Endothelial cell of hepatic sinusoid (primary cell): Measurements from ENCODE around the gene RPL19.
"Not testable (repeated sequence)": the region's sequence is repeated elsewhere in the genome, so short reads cannot be mapped to it uniquely, and the experiment has no call there.

Experiments used
- in situ Hi-C: cut with HindIII; loops from 2 replicates; pipeline ENCODE4 v1.10.0; 2017; ENCODE audit warnings: low sequenced_read_pairs

RPL19 gene

GRCh38 chr17:39200070-39200879, at the start of gene RPL19:
Gene RPL19, plus strand, starts transcription at chr17:39200283. Its CDS starts 62 bp downstream, at chr17:39200345.
- in situ Hi-C loops, result no loop called here

GRCh38 chr17:39150795-39151149, 49.3 kb upstream of the RPL19 start:
- in situ Hi-C loops, result no loop called here

GRCh38 chr17:39151150-39151942, 48.7 kb upstream of the RPL19 start, which contains the start of gene PLXDC1:
Gene PLXDC1, minus strand, starts transcription at chr17:39151637. Its CDS starts 200 bp downstream, at chr17:39151437.
- in situ Hi-C loops, result no loop called here

GRCh38 chr17:39151943-39152818, 47.9 kb upstream of the RPL19 start:
- in situ Hi-C loops, result no loop called here

GRCh38 chr17:39153599-39154051, 46.5 kb upstream of the RPL19 start:
- in situ Hi-C loops, result no loop called here

GRCh38 chr17:39155654-39156053, 44.4 kb upstream of the RPL19 start:
- in situ Hi-C loops, result no loop called here

- in situ Hi-C loops, result no loop called here
Measured at GRCh38 chr17:39156491-39156890, 43.6 kb upstream of the RPL19 start.

- in situ Hi-C loops, result no loop called here
Measured at GRCh38 chr17:39158623-39159022, 41.5 kb upstream of the RPL19 start.

GRCh38 chr17:39161962-39162361, 38.1 kb upstream of the RPL19 start:
- in situ Hi-C loops, result no loop called here

- in situ Hi-C loops, result no loop called here
Measured at GRCh38 chr17:39164675-39165143, 35.4 kb upstream of the RPL19 start.

- in situ Hi-C loops, result no loop called here
Measured at GRCh38 chr17:39165178-39165840, 34.8 kb upstream of the RPL19 start.

- in situ Hi-C loops, result no loop called here
Measured at GRCh38 chr17:39165841-39166349, 34.2 kb upstream of the RPL19 start, which contains the start of gene ARL5C. Gene ARL5C, minus strand, starts transcription at chr17:39166161. Its CDS starts 401 bp downstream, at chr17:39165760.

- in situ Hi-C loops, result no loop called here
Measured at GRCh38 chr17:39166437-39167335, 33.4 kb upstream of the RPL19 start.

- in situ Hi-C loops, result no loop called here
Measured at GRCh38 chr17:39167476-39167875, 32.6 kb upstream of the RPL19 start.

- in situ Hi-C loops, result not testable (repeated sequence)
Measured at GRCh38 chr17:39168503-39168902, 31.6 kb upstream of the RPL19 start.

- in situ Hi-C loops, result no loop called here
Measured at GRCh38 chr17:39169101-39169500, 31.0 kb upstream of the RPL19 start.

- in situ Hi-C loops, result no loop called here
Measured at GRCh38 chr17:39169518-39169917, 30.6 kb upstream of the RPL19 start.

GRCh38 chr17:39170109-39170508, 30.0 kb upstream of the RPL19 start:
- in situ Hi-C loops, result no loop called here

- in situ Hi-C loops, result no loop called here
Measured at GRCh38 chr17:39170558-39170957, 29.5 kb upstream of the RPL19 start.
